Raji (cell line): ENCODE data around the gene FTO.

Source experiments
- POLR2A ChIP-seq: IDR thresholded peaks from 2 replicates; pipeline ENCODE4 v1.6.1; 2011; ENCODE audit warnings: low read depth, low read length, control low read depth; ENCODE audit not compliant: insufficient read depth

Gene FTO

GRCh38 chr16:54191592-54191991 lies 487.6 kb downstream of the FTO start:
- TF ChIP-seq POLR2A = no peak

GRCh38 chr16:54193013-54193664 lies 489.2 kb downstream of the FTO start:
- no peak for TF ChIP-seq POLR2A

DNA sequence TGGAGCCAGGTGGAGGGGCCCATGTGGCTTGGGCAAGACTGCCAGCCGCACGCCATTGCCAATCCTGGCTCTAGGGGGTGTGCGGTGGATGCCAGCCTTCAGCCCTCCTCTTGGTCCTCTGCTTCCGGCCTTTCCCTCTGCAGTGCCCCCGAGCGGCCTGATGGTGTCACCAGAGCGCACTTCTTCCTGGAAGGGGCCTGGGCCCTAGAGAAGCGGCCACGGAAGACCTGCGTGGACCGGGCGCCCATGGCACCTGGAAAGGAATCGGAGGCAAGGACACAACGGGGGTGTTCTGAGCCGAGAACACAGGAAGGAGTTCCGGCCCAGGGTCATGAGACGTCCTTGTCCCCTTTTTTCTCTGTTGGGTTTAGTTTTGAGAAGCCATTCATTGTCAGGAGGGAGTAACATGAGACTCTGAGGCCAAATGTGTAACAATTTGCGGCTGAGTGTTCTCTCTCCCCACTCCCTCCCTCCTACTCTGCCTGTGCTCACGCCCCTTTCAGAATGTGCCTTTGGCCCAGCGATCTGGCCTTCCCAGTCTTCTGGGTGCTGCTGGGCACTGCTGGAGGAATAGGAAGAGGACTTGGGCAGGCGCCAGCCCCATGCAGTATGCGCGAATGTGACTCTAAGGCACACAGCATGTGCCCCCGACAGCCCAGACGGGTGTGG lies 489.8 kb downstream of the FTO start:
- no peak for TF ChIP-seq POLR2A

- no peak for TF ChIP-seq POLR2A
Observed at GRCh38 chr16:54194334-54194743, 490.4 kb downstream of the FTO start.

DNA sequence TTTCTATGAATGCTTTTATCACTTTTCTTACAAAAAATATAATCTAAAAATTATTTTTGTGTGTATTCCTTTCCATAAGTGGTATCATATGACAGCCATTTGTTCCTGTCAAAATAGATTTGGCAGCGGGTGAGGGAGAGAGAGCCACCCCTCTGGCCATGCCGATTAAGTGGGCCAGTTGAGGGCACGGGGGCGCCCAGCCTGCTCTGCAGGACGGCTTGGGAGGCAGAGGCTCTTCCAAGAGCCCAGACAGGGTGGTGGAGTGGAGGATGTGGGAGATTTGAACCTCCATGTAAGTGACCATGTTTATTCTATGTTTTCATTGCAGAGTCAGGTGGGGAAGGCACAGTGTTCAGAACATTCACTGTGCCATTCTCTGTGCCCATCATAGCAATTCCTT lies 493.8 kb downstream of the FTO start:
- TF ChIP-seq POLR2A = no peak

GRCh38 chr16:54199487-54200160 lies 495.7 kb downstream of the FTO start:
- TF ChIP-seq POLR2A = no peak

GRCh38 chr16:54200161-54200534 lies 496.2 kb downstream of the FTO start:
- no peak for TF ChIP-seq POLR2A

DNA sequence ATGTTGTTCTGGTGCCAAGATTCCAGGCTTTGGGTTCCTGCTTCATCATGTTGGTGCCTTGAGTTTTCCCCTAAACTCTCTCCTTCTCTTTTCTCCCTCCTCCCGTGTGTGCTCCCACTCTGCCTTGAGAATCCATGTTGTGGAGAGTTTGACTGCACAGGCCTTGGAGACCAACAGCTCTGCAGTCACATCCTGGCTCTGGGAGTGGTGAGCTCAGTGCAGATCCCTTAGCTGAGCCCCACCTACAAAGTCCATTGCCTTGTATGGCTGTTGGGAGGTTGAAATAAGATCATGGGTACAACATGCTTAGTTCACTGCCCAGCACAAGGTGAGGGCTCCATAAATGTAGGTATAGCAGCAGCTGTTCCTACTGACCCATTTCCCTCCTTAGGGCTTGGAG lies 496.8 kb downstream of the FTO start:
- no peak for TF ChIP-seq POLR2A

- TF ChIP-seq POLR2A = no peak
Observed at GRCh38 chr16:54201200-54201599, 497.2 kb downstream of the FTO start.
